ENCODE data around the gene WNT3. TPM values are rescaled to one million over a fixed set of nuclear protein-coding genes. Genes with fewer than 3 reads are reported as not detected.
"Not testable (repeated sequence)": the region's sequence is repeated elsewhere in the genome, so short reads cannot be mapped to it uniquely, and the experiment has no call there.

WNT3 gene
- total RNA-seq, 1 donor from 2014 or later = 2.0 TPM

GRCh38 chr17:46793541-46793940 lies 25.0 kb downstream of the WNT3 start:
- H3K36me3 Mint-ChIP-seq (ENCODE audit: unreplicated experiment) = no peaks in the 10 kb centered on the region
- H3K27me3 Mint-ChIP-seq (ENCODE audit: unreplicated experiment) = peaks cover 41% of the 10 kb centered on the region
- no peaks in the 10 kb centered on the region for H3K9me3 Mint-ChIP-seq (ENCODE audit: unreplicated experiment)
- no peak overlapping the region for H3K27ac Mint-ChIP-seq (ENCODE audit: unreplicated experiment)
- DNase-seq (ENCODE audit: extremely low spot score, unreplicated experiment) = no peak
- H3K4me3 Mint-ChIP-seq (ENCODE audit: unreplicated experiment) = no peak overlapping the region
- H3K4me1 Mint-ChIP-seq (ENCODE audit: unreplicated experiment) = peaks cover 6% of the 10 kb centered on the region
- TF ChIP-seq CTCF (IDR thresholded peaks at IDR 0.05) = no peak

- not testable (repeated sequence) for H3K4me1 Mint-ChIP-seq (ENCODE audit: unreplicated experiment); H3K36me3 Mint-ChIP-seq (ENCODE audit: unreplicated experiment); DNase-seq (ENCODE audit: extremely low spot score, unreplicated experiment); H3K9me3 Mint-ChIP-seq (ENCODE audit: unreplicated experiment); H3K27ac Mint-ChIP-seq (ENCODE audit: unreplicated experiment); H3K4me3 Mint-ChIP-seq (ENCODE audit: unreplicated experiment)
- peaks cover 41% of the 10 kb centered on the region for H3K27me3 Mint-ChIP-seq (ENCODE audit: unreplicated experiment)
These were observed 25.5 kb downstream of the WNT3 start for GRCh38 chr17:46793023-46793422.

GRCh38 chr17:46792071-46792470 lies 26.4 kb downstream of the WNT3 start:
- Mint-ChIP-seq H3K9me3 (ENCODE audit: unreplicated experiment) (no peaks in the 10 kb centered on the region), H3K27me3 (ENCODE audit: unreplicated experiment) (peaks cover 37% of the 10 kb centered on the region), H3K27ac (ENCODE audit: unreplicated experiment) (no peak overlapping the region), H3K4me1 (ENCODE audit: unreplicated experiment) (peaks cover 6% of the 10 kb centered on the region), H3K36me3 (ENCODE audit: unreplicated experiment) (no peaks in the 10 kb centered on the region), H3K4me3 (ENCODE audit: unreplicated experiment) (no peak overlapping the region)
- no peak for DNase-seq (ENCODE audit: extremely low spot score, unreplicated experiment)
- no peak for TF ChIP-seq CTCF (IDR thresholded peaks at IDR 0.05)

- TF ChIP-seq CTCF (IDR thresholded peaks at IDR 0.05) = no peak
- Mint-ChIP-seq H3K27me3 (ENCODE audit: unreplicated experiment) (peaks cover 36% of the 10 kb centered on the region), H3K4me3 (ENCODE audit: unreplicated experiment) (no peak overlapping the region), H3K27ac (ENCODE audit: unreplicated experiment) (no peak overlapping the region), H3K4me1 (ENCODE audit: unreplicated experiment) (peaks cover 6% of the 10 kb centered on the region), H3K36me3 (ENCODE audit: unreplicated experiment) (no peaks in the 10 kb centered on the region), H3K9me3 (ENCODE audit: unreplicated experiment) (no peaks in the 10 kb centered on the region)
- no peak for DNase-seq (ENCODE audit: extremely low spot score, unreplicated experiment)
These were observed 27.0 kb downstream of the WNT3 start for GRCh38 chr17:46791531-46791930.

GRCh38 chr17:46790216-46790615 lies 28.3 kb downstream of the WNT3 start:
- Mint-ChIP-seq H3K4me3 (ENCODE audit: unreplicated experiment) (no peak overlapping the region), H3K4me1 (ENCODE audit: unreplicated experiment) (no peaks in the 10 kb centered on the region)

More at GRCh38 chr17:46790216-46790615, 28.3 kb downstream of the WNT3 start:
- Mint-ChIP-seq H3K27me3 (ENCODE audit: unreplicated experiment) (peaks cover 29% of the 10 kb centered on the region), H3K27ac (ENCODE audit: unreplicated experiment) (no peak overlapping the region), H3K36me3 (ENCODE audit: unreplicated experiment) (no peaks in the 10 kb centered on the region), H3K9me3 (ENCODE audit: unreplicated experiment) (no peaks in the 10 kb centered on the region)
- DNase-seq (ENCODE audit: extremely low spot score, unreplicated experiment) = no peak
- no peak for TF ChIP-seq CTCF (IDR thresholded peaks at IDR 0.05)
